GM21526 (cell line): ENCODE data around the gene PTDSS2.
"Not testable (repeated sequence)": the region's sequence is repeated elsewhere in the genome, so short reads cannot be mapped to it uniquely, and the experiment has no call there.

Experiments
- ATAC-seq: cut with Tn5 transposase; IDR thresholded peaks from one replicate; pipeline ENCODE4 v1.9.1; 2021; ENCODE audit warnings: moderate library complexity; ENCODE audit not compliant: unreplicated experiment, low FRiP score

PTDSS2 gene

GRCh38 chr11:449889-450808 is at the start of gene PTDSS2:
TSS of gene PTDSS2 (plus strand) at chr11:450279. CDS start at chr11:450456, 177 bp downstream.
- peak; percentile 68 for ATAC-seq

DNA sequence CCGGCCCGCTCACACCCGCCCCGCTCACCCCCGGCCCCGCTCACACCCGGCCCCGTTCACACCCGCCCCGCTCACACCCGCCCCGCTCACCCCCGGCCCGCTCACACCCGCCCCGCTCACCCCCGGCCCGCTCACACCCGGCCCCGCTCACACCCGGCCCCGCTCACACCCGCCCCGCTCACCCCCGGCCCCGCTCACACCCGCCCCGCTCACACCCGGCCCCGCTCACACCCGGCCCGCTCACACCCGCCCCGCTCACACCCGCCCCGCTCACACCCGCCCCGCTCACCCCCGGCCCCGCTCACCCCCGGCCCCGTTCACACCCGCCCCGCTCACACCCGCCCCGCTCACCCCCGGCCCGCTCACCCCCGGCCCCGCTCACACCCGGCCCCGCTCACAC is 48.9 kb upstream of the PTDSS2 start:
- not testable (repeated sequence) for ATAC-seq

- ATAC-seq: no peak
Measured at GRCh38 chr11:403021-403760, 46.9 kb upstream of the PTDSS2 start.

- ATAC-seq: no peak
Measured at GRCh38 chr11:403761-404431, 46.2 kb upstream of the PTDSS2 start.

- no peak for ATAC-seq
Measured at GRCh38 chr11:404551-405264, 45.4 kb upstream of the PTDSS2 start.

- ATAC-seq: no peak
Measured at GRCh38 chr11:405323-405953, 44.6 kb upstream of the PTDSS2 start.

DNA sequence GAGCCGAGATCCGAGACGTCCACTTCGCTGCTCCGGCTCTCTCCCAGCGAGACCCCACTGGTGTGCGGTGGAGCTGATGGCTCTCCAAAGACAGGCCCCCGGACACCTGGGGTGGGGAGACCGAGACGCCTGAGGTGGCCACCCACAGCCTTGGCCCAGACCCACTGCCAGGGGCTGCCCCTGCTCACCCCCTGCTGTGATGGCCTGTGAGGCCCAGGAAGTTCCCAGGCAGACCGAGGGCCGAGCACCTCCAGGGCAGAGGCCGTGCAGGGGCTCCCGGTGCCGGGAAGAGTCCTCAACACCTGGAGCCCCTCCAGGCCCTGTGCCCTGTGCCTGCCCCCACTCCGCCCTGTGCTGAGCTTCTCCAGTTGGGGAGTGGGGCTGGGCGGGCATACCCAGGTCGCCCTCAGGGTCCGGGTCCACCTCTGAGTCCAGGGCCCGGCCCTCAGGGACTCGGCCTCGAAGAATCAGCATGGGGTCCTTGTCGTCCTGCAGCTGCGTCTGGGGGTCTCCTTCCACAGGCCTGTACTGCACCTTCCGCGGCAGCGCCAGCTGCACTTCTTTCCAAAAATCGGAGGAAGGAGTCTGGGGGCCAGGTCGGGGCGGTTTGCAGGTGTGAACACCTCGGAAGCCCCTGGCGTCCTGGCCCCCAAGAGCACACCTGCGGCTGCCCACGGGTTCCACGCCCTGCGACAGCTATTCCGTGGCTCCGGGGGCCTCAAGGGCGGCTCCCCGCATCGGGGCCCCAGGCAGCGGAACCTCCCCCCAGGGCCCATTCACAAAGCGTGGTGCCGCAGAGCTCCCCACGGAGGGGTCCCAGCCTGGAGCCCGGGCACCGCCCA is 43.9 kb upstream of the PTDSS2 start:
- no peak for ATAC-seq

- ATAC-seq: peak; percentile 64
Measured at GRCh38 chr11:406796-407650, 43.1 kb upstream of the PTDSS2 start.

DNA sequence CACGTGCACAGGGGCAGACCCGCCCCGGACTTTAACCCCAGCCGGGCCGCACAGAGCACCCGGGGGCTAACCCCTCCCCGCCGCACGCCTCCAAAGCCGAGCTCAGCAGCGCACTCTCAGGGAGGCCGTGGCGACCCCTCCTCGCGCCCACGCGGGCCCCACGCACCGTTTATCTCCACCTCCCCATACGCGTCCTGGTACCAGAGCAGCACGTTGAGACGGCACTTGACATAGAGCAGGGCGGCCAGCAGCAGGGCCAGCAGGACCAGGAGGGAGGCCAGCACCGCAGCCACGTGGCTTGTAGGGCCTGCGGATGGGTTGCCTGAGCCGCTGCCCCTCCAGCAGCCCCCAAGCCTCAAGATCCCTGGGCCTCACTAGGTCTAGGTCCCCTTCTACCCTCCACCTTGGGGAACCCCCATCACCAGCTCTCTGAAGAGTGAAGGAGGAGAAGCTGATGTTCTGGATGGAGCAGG is 42.4 kb upstream of the PTDSS2 start:
- no peak for ATAC-seq

- no peak for ATAC-seq
Measured at GRCh38 chr11:408154-409007, 41.7 kb upstream of the PTDSS2 start.

- ATAC-seq: no peak
Measured at GRCh38 chr11:409008-409599, 41.0 kb upstream of the PTDSS2 start.

DNA sequence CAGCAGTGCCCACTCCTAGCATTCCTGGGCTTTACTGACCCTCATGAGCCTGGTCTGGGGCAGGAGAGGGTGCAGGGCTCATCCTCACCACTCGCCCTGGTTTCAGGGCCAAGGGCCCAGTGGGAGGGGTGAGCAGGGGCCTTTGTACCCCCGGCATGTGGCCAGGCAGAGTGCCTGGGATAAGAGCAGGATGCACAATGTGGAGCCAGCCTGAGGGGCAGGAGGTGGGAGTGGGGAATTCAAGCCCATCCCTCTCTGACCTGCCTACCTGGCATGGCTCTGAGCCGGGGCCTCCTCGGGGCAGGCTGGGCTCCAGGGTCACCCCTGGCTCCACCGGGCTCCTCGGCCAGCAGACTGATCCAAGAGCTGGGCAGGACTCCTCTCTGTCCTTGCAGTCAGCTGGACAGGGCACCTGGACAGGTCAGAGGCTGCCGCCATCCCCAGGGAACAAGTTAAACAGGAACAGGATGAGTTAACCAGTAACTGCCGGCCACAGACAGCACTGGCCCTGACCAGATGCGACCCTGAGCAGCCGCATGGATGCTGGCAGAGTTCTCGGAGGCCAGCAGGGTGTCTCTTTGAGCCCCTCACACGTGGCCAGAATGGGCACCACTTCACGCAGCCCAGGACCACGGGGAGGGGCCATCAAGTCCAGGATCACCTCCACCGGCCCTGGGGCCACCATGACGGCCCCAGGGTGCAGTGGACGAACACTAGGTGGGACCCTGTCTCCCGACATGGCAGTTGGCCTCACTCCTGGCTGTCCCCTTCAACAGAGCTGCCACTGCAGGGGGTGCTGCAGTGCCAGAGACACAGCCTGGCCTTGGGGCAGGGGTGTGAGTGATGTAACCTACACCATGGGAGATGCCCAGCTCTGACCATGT is 40.2 kb upstream of the PTDSS2 start:
- ATAC-seq: no peak

DNA sequence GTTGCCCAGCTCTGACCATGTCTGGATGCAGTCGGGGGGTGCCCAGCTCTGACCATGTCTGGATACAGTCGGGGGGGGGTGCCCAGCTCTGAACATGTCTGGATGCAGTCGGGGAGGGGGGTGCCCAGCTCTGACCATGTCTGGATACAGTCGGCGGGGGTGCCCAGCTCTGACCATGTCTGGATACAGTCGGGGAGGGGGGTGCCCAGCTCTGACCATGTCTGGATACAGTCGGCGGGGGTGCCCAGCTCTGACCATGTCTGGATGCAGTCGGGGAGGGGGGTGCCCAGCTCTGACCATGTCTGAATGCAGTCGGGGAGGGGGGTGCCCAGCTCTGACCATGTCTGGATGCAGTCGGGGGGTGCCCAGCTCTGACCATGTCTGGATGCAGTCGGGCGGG is 39.4 kb upstream of the PTDSS2 start:
- not testable (repeated sequence) for ATAC-seq

DNA sequence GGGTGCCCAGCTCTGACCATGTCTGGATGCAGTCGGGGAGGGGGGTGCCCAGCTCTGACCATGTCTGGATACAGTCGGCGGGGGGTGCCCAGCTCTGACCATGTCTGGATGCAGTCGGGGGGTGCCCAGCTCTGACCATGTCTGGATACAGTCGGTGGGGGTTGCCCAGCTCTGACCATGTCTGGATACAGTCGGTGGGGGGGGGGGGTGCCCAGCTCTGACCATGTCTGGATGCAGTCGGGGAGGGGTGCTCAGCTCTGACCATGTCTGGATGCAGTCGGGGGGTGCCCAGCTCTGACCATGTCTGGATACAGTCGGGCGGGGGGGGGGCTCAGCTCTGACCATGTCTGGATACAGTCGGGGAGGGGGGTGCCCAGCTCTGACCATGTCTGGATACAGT is 38.6 kb upstream of the PTDSS2 start:
- ATAC-seq: not testable (repeated sequence)

- no peak for ATAC-seq
Measured at GRCh38 chr11:412641-413119, 37.4 kb upstream of the PTDSS2 start.
